Activated T-cell treated with anti-CD3 and anti-CD28 coated beads, Interleukin-2, amount 50 U/mL, for 72 hours (primary cell): ENCODE results near the gene SYT3. TPM values are rescaled to one million over a fixed set of nuclear protein-coding genes. Genes with fewer than 3 reads are reported as not detected.
A peak's percentile ranks its signal among the peaks of the same experiment; 100 is the strongest.
"Not testable (repeated sequence)": the region's sequence is repeated elsewhere in the genome, so short reads cannot be mapped to it uniquely, and the experiment has no call there.

ENCODE experiments used
- ATAC-seq, 2 donors: fragments of 150-1000 bp; cut with Tn5 transposase; replicated peaks in 1 of 2; 2 replicates each; pipeline ENCODE4 v1.10.0; 2021; ENCODE audit warnings: moderate library complexity in 2 of 2, mild to moderate bottlenecking in 1 of 2
- DNase-seq, 2 donors: peaks; one replicate each; pipeline ENCODE4 v3.0.0; 2021 to 2022; ENCODE audit warnings: mixed read lengths in 1 of 2
- H3K27ac Mint-ChIP-seq: one replicate; pipeline ENCODE4 v1.8.0; 2022; ENCODE audit warnings: mild to moderate bottlenecking, moderate library complexity, mixed read lengths
- H3K27me3 Mint-ChIP-seq: one replicate; pipeline ENCODE4 v1.8.0; 2022; ENCODE audit warnings: low read depth, mixed read lengths
- H3K36me3 Mint-ChIP-seq, 2 donors: one replicate each; pipeline ENCODE4 v1.8.0; 2022; ENCODE audit warnings: mixed read lengths in 2 of 2, mild to moderate bottlenecking in 1 of 2; ENCODE audit not compliant: insufficient read depth in 2 of 2
- H3K4me1 Mint-ChIP-seq: one replicate; pipeline ENCODE4 v1.8.0; 2022; ENCODE audit warnings: low read depth, mixed read lengths
- H3K4me3 Mint-ChIP-seq, 2 donors: one replicate each; pipeline ENCODE4 v1.8.0; 2022; ENCODE audit warnings: mild to moderate bottlenecking in 2 of 2, mixed read lengths in 2 of 2, moderate library complexity in 2 of 2
- H3K9me3 Mint-ChIP-seq, 2 donors: one replicate each; pipeline ENCODE4 v1.8.0; 2022; ENCODE audit warnings: mixed read lengths in 2 of 2
- total RNA-seq, 2 donors: library from RNA; stranded (reverse); gene quantifications; one replicate each; pipeline ENCODE4 v1.2.3, GENCODE V29; 2022

The SYT3 gene
- total RNA-seq, 2 donors from 2014 or later: 0.41 to 0.72 TPM

DNA sequence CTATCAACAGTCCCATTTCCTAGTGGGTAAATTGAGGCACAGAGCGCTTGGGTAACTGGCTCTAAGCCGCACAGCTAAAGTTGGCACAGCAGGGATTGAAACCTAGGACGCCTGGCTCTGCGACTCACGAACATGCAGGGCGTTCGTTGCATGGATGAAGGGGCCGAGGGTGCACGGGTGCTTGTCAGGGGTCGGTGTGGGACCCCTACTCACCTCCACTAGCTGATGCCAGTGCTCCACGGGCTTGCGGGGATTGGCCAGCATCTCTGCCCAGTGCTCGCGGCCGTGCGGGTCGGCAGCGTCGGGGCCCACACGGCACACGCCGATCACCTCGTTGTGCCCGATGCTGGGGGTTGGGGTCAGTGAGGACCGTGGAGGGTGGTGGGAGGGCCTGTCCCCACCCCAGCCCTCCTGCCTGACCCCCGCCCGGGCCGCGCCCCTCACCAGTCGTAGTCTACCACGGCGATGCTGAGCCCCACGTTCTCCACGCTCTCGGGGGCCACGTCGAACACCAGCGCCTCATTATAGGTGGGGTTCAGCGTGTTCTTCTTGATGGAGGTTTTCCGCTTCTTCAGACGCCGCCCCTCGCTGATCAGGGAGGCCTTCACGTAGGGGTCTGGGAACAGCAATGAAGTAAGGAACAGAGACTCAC is 14.6 kb downstream of the SYT3 start:
- ATAC-seq (no peak), DNase-seq (no peak)
- no peak overlapping the region for H3K27ac Mint-ChIP-seq
- no peaks in the 10 kb centered on the region for H3K36me3 Mint-ChIP-seq
- no peaks in the 10 kb centered on the region for H3K4me1 Mint-ChIP-seq
- H3K27me3 Mint-ChIP-seq: no peaks in the 10 kb centered on the region
- H3K4me3 Mint-ChIP-seq: no peak overlapping the region
- no peaks in the 10 kb centered on the region for H3K9me3 Mint-ChIP-seq

DNA sequence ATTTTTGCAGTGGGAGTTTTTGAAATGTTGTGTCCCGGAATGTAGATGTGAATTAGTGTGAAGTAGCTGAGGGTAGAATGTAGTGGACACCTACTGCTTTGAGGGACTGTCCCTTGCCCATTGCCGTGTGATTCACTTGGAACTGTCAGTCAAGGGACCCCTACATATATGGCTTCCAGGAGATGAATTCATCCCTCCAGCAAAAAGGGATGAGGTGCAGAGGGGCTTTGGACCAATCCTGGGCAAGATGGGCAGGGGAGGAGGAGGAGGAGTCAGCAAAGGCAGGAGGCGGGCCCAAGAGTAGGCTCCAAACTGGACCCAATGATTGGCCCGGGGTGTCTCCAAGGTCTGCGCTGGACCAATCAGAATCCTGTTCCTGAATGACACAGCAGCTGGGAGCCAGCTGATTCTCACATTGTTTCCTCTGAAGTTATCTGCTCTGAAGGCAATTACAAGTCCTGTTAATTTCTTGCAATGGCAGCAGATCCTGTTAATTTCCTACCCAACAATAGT is 19.2 kb downstream of the SYT3 start:
- not testable (repeated sequence) for H3K27ac Mint-ChIP-seq, H3K27me3 Mint-ChIP-seq, DNase-seq, ATAC-seq, H3K4me1 Mint-ChIP-seq, H3K4me3 Mint-ChIP-seq, H3K36me3 Mint-ChIP-seq, H3K9me3 Mint-ChIP-seq

DNA sequence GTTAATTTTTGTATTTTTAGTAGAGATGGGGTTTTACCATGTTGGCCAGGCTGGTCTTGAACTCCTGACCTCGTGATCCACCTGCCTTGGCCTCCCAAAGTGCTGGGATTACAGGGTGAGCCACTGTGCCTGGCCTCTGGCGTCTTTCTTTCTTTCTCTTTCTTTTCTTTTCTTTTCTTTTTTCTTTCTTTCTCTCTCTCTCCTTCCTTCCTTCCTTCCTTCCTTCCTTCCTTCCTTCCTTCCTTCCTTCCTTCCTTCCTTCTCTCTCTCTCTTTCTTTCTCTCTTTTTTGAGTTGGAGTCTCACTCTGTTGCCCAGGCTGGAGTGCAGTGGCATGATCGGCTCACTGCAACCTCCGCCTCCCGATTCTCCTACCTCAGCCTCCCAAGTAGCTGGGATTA is 20.5 kb downstream of the SYT3 start:
- DNase-seq, H3K4me1 Mint-ChIP-seq, ATAC-seq, H3K27ac Mint-ChIP-seq, H3K4me3 Mint-ChIP-seq, H3K36me3 Mint-ChIP-seq, H3K27me3 Mint-ChIP-seq, H3K9me3 Mint-ChIP-seq: not testable (repeated sequence)

DNA sequence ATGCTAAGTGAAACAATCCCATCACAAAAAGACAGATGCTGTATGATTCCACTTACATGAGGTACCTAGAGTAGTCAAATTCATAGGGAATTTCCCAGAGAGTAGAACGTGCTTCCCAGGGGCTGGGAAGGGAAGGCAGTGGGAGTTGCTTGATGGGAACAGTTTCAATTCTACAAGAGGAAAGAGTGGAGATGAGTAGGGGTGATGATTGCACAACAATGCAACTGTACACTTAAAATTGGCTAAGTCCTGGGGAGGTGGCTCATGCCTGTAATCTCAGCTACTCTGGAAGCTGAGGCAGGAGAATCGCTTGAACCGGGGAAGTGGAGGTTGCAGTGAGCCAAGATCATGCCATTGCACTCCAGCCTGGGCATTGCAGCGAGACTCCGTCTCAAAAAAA is 21.3 kb downstream of the SYT3 start:
- ATAC-seq, H3K36me3 Mint-ChIP-seq, H3K4me3 Mint-ChIP-seq, H3K27me3 Mint-ChIP-seq, DNase-seq, H3K9me3 Mint-ChIP-seq, H3K4me1 Mint-ChIP-seq, H3K27ac Mint-ChIP-seq: not testable (repeated sequence)

DNA sequence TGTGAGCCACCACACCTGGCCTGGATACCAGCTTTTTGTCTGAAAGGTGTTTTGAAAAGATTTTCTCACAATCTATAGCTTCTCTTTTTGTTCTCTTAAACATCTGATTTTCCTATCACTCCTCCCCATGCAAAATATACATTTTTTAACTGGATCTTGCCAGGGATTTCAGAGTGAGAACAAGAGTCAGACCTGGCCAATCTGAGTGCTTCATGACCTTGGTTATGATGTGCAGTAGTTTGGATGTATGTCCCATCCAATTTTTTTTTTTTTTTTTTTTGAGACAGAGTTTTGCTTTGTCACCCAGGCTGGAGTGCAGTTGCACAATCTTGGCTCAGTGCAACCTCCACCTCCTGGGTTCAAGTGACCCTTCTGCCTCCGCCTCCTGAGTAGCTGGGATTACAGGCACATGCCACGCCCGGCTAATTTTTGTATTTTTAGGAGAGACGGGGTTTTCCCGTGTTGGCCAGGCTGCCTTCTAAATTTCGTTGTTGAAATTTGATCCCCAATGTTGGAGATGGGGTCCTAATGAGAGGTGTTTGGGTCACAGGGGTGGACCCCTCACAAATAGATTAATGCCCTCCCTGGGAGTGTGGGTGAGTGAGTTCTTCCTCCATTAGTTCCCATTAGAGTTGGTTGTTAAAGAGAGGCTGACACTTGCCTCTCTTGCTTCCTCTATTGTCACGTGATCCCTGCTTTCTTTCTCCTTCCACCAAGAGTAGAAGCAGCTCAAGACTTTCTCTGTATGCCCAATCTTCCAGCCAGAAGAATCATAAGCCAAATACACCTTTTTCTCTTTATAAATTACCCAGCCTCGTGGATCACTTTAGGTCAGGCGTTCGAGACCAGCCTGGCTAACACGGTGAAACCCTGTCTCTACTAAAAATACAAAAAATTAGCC is 26.9 kb downstream of the SYT3 start:
- not testable (repeated sequence) for ATAC-seq, H3K4me1 Mint-ChIP-seq, H3K27ac Mint-ChIP-seq, H3K36me3 Mint-ChIP-seq, H3K4me3 Mint-ChIP-seq, DNase-seq, H3K9me3 Mint-ChIP-seq
- peaks cover 16% of the 10 kb centered on the region for H3K27me3 Mint-ChIP-seq

DNA sequence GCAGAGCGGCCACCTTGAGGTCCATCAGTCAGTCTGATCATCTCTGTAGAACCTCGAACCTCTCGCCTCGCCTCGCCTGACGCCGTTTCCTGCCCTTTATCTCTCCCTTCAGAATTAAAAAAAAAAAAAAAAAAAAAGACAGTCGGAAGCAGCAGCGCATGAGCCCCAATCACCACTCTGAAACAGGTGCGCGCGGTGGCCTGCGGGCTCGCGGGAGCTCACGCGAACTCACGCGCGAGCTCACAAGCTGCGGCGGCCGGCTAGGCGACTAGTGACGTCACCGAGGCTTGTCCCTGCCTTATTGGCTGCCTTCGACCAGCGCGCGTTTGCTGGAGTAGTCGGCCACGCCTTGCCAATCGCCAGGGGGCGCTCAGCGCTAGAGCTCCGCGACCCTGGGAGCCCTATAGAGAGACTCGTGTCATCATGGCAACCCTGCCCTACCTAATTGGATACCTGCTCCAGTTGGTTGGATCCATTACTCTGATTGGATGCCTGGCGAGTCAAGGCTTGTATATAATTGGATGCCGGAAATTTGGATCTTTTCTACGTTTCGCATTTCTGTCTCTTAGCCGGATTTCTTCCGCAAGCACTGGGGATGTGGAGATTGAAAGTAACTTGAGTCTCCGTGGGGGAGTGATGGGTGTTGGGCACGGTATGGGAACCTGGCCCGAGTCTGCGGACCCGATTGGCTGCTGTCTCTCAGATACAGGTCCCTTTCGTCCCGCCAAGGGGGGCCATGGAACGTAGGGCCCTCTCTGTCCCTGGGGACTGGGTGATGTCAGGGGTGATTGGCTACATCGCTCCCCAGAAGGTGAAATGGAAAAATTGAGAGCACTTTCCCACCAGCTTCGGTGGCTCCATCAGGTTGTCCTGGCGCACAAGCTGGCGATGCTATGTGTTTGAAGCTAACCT is 31.6 kb downstream of the SYT3 start:
- peaks cover 44% of the 10 kb centered on the region for H3K27me3 Mint-ChIP-seq
- peak; percentile 92 to 95 for DNase-seq

DNA sequence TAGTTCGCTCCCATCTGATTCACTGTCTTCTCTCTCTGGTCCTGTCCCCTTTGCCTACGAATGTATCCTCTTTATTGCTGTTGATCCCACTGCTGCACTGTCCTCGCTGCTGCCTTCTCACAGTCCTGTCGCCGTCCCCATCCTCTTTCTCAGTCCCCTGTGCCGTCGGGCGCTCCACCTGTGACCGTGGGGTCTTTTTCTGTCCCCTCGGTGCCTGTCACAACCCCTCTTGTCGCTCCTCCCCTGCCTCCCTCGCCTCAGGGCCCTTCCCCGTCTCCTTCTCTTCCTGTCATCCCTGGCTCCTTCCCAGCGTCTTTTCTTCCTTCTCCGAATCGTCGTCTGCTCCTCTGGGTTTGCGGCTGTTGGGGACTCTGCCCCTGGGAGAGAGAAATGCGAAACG is 32.3 kb downstream of the SYT3 start:
- Mint-ChIP-seq H3K27ac (no peak overlapping the region), H3K36me3 (peaks cover 1 to 7% of the 10 kb centered on the region in 2 donors), H3K9me3 (peaks cover 0 to 4% of the 10 kb centered on the region in 2 donors), H3K27me3 (peaks cover 51% of the 10 kb centered on the region), H3K4me1 (peaks cover 16% of the 10 kb centered on the region), H3K4me3 (peak overlapping the region; percentile 15 to 68)
- ATAC-seq (no peak), DNase-seq (no peak)

More for the DNA sequence above, 31.6 kb downstream of the SYT3 start:
- Mint-ChIP-seq H3K9me3 (peaks cover 0 to 4% of the 10 kb centered on the region in 2 donors), H3K27ac (no peak overlapping the region), H3K4me3 (peak overlapping the region; percentile 68 to 69), H3K36me3 (peaks cover 1 to 7% of the 10 kb centered on the region in 2 donors), H3K4me1 (peaks cover 16% of the 10 kb centered on the region)
- ATAC-seq: peak; percentile 95 to 96

DNA sequence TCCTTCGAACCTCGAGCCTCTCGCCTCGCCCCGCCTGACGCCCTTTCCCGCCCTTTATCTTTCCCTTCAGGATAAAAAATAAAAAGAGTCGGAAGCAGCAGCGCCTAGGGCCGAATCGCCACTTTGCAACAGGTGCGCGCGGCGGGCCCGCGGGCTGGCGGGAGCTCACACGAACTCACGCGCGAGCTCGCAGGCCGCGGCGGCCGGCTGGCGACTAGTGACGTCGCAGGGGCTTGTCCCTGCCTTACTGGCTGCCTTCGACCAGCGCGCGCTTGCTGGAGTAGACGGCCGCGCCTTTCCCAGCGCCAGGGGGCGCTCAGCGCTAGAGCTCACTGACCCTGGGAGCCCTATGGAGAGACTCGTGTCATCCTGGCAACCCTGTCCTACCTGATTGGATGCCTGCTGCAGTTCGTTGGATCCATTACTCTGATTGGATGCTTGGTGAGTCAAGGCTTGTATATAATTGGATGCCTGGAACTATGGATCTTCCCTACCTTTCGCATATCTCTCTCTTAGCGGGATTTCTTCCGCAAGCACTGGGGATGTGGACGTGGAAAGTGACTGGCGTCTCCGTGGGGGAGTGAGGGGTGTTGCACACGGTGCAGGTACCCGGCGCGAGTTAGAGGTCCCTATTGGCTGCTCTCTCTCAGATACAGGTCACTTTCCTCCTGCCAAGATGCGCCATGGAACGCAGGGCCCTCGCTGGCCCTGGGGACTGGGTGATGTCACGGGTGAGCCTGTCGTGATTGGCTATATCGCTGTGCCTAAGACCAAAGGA is 33.4 kb downstream of the SYT3 start:
- H3K4me3 Mint-ChIP-seq: peak overlapping the region in 1 of 2 donors; percentile 72
- H3K27ac Mint-ChIP-seq, DNase-seq, H3K36me3 Mint-ChIP-seq, H3K9me3 Mint-ChIP-seq: not testable (repeated sequence)
- peaks cover 56% of the 10 kb centered on the region for H3K27me3 Mint-ChIP-seq
- peak; percentile 48 to 50 for ATAC-seq
- H3K4me1 Mint-ChIP-seq: peaks cover 16% of the 10 kb centered on the region

DNA sequence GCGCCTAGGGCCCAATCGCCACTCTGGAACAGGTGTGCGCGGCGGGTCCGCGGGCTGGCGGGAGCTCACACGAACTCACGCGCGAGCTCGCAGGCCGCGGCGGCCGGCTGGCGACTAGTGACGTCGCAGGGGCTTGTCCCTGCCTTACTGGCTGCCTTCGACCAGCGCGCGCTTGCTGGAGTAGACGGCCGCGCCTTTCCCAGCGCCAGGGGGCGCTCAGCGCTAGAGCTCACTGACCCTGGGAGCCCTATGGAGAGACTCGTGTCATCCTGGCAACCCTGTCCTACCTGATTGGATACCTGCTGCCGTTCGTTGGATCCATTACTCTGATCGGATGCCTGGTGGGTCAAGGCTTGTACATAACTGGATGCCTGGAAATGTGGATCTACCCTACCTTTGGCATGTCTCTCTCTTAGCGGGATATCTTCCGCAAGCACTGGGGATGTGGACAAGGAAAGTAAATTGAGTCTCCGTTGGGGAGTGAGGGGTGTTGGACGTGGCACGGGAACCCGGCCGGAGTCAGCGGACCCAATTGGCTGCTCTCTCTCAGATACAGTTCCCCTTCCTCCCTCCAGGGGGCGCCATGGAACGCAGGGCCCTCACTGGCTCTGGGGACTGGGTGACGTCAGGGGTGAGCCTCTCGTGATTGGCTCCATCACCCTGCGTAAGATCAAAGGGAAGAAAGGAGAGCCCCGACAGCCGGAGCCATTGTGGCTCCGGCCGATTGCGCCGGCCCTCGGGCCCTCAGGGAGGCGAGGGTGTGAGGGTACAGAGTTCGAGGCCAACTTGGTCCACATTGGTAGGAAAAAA is 35.2 kb downstream of the SYT3 start:
- ATAC-seq (peak; percentile 22 to 39), DNase-seq (peak in 1 of 2 donors; percentile 19)
- H3K4me1 Mint-ChIP-seq: peaks cover 16% of the 10 kb centered on the region
- not testable (repeated sequence) for H3K9me3 Mint-ChIP-seq, H3K36me3 Mint-ChIP-seq, H3K27ac Mint-ChIP-seq, H3K4me3 Mint-ChIP-seq
- H3K27me3 Mint-ChIP-seq: peaks cover 61% of the 10 kb centered on the region

DNA sequence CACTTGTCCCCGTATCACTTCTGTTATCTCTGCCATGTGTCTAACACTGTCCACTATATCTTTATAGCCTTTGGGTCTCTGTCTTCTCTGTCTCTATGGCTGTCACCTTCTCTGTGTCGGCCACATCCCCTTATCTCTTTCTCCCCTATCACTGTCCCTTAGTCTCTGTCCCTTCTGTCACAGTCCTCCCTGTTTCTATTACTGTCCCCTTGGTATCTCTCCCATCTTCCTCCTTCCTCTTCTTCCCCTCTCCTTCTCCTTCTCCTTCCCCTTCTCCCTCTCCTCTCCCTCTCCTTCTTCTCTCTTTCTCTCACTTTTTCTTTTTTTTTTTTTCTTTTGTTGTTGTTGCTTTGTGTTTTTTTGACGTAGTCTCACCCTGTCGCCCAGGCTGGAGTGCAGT is 36.7 kb downstream of the SYT3 start:
- Mint-ChIP-seq H3K27ac (no peak overlapping the region), H3K36me3 (peaks cover 1 to 7% of the 10 kb centered on the region in 2 donors), H3K27me3 (peaks cover 56% of the 10 kb centered on the region), H3K4me3 (no peak overlapping the region), H3K9me3 (peaks cover 0 to 4% of the 10 kb centered on the region in 2 donors), H3K4me1 (peaks cover 9% of the 10 kb centered on the region)
- no peak for DNase-seq
- ATAC-seq: no peak

DNA sequence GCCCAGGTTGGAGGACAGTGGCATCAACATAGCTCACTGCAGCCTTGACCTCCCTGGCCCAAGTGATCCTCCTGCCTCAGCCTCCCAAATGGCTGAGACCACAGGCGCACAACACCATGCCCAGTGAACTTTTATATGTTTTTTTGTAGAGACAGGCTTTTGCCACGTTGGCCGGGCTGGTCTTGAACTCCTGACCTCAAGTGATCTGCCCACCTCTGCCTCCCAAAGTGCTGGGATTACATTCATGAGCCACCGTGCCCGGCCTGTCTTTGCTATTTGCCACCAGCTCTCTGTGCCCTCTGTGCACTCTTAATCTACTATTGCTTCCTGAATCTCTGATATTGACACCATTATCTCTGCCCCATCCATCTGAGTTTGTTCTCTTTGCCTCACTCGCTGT is 37.2 kb downstream of the SYT3 start:
- ATAC-seq: no peak
- Mint-ChIP-seq H3K36me3 (peaks cover 1 to 5% of the 10 kb centered on the region in 2 donors), H3K9me3 (peaks cover 0 to 2% of the 10 kb centered on the region in 2 donors), H3K4me1 (peaks cover 5% of the 10 kb centered on the region), H3K4me3 (no peak overlapping the region), H3K27me3 (peaks cover 52% of the 10 kb centered on the region), H3K27ac (no peak overlapping the region)
- no peak for DNase-seq
